Measurements from ENCODE around the gene RHOD. TPM values are rescaled to one million over a fixed set of nuclear protein-coding genes. Genes with fewer than 3 reads are reported as not detected.

Gene RHOD
- polyA plus RNA-seq, 1 of the 3 experiments (the other 2 are of a cell fraction), result not detected

DNA sequence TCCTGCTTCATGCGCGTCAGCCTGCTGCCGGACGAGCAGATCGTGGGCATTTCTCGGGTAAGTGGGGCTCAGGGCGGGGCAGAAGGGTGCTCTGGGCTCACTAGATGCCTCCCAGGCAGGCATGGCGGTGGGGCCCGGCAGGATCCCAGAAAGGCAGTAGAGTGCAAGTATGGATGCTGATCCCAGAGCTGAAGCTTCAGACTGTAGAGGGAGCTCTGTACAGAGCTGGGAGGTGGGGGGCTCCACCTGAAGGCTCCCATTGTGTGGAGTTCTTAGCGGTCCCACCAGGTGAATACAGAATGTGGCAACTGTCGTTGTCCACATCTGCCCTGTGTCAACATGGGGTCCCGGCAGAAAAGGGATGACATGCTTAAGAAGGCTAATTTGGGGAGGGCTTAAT lies 16.5 kb upstream of the RHOD start:
- H3K9me3 ChIP-seq, result no peaks in the 10 kb centered on the region
- no peak for DNase-seq
- no peak overlapping the region for H3K9ac ChIP-seq
- TF ChIP-seq JUND (IDR thresholded peaks at IDR 0.05) (no peak), SIN3A (IDR thresholded peaks at IDR 0.05; ENCODE audit: borderline replicate concordance, low read depth, low read length) (no peak), CHD2 (IDR thresholded peaks at IDR 0.05; ENCODE audit: low read length, partially characterized antibody) (no peak), REST (IDR thresholded peaks at IDR 0.05; ENCODE audit: low read depth, low read length) (no peak), RXRA (IDR thresholded peaks at IDR 0.05; ENCODE audit: borderline replicate concordance, low read depth) (no peak), TAF1 (IDR thresholded peaks at IDR 0.05; ENCODE audit: borderline replicate concordance, low read depth, low read length) (no peak), CTCF (IDR thresholded peaks at IDR 0.05) (no peak), YY1 (IDR thresholded peaks at IDR 0.05; ENCODE audit: low read depth) (no peak), TEAD4 (IDR thresholded peaks at IDR 0.05; ENCODE audit: borderline replicate concordance, insufficient read depth) (no peak), RAD21 (IDR thresholded peaks at IDR 0.05; ENCODE audit: low read length) (no peak), FOXJ3 (CRISPR knock-in tag; IDR thresholded peaks at IDR 0.05) (no peak), EZH2phosphoT487 (IDR thresholded peaks at IDR 0.05; ENCODE audit: borderline replicate concordance, low read depth) (no peak), RCOR1 (IDR thresholded peaks at IDR 0.05; ENCODE audit: low read length) (no peak), NFIC (IDR thresholded peaks at IDR 0.05; ENCODE audit: borderline replicate concordance) (no peak)
- TF ChIP-seq, protein P1, sequence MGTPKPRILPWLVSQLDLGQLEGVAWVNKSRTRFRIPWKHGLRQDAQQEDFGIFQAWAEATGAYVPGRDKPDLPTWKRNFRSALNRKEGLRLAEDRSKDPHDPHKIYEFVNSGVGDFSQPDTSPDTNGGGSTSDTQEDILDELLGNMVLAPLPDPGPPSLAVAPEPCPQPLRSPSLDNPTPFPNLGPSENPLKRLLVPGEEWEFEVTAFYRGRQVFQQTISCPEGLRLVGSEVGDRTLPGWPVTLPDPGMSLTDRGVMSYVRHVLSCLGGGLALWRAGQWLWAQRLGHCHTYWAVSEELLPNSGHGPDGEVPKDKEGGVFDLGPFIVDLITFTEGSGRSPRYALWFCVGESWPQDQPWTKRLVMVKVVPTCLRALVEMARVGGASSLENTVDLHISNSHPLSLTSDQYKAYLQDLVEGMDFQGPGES (IDR thresholded peaks at IDR 0.05; ENCODE audit: low read depth, low read length), result no peak
- TF ChIP-seq, protein P2, sequence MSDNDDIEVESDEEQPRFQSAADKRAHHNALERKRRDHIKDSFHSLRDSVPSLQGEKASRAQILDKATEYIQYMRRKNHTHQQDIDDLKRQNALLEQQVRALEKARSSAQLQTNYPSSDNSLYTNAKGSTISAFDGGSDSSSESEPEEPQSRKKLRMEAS (IDR thresholded peaks at IDR 0.05; ENCODE audit: low read depth), result no peak
- ChIA-PET CTCF (no interaction called here), POLR2A (no interaction called here)
- H3K9me2 ChIP-seq, result no peaks in the 10 kb centered on the region
- H3K27ac ChIP-seq (ENCODE audit: low read depth in 2 of 2, low read length in 1 of 2), result no peak overlapping the region
- H4K20me1 ChIP-seq (ENCODE audit: insufficient read depth), result no peaks in the 10 kb centered on the region
- no peaks in the 10 kb centered on the region for H3K79me2 ChIP-seq (ENCODE audit: insufficient read depth)
- no peak overlapping the region for H3K4me2 ChIP-seq
- no peaks in the 10 kb centered on the region for H3K36me3 ChIP-seq (replicated peaks in 1 of 2; ENCODE audit: control insufficient read depth in 1 of 2, insufficient read depth in 2 of 2, low read length in 1 of 2)
- peaks cover 0 to 4% of the 10 kb centered on the region in 2 experiments; a peak in 1 of 4 replicates for H3K4me1 ChIP-seq (ENCODE audit: control insufficient read depth in 1 of 2, insufficient read depth in 2 of 2, low read depth in 1 of 2, low read length in 1 of 2)
- H3K27me3 ChIP-seq (ENCODE audit: insufficient read depth), result no peaks in the 10 kb centered on the region
- H2AFZ ChIP-seq (ENCODE audit: low read depth), result no peak overlapping the region
- H3K4me3 ChIP-seq (ENCODE audit: low read depth in 2 of 2, low read length in 1 of 2), result no peak overlapping the region
- WGBS (ENCODE audit: low lambda C conversion rate), result 74% methylated on average over 9 of the region's 12 CpGs
- H3F3A ChIP-seq (replicated peaks; ENCODE audit: insufficient read depth), result peaks cover 6% of the 10 kb centered on the region

Measured in SK-N-SH (cell line).